Natural killer cell (primary cell): ENCODE measurements around the gene TBX4. TPM values are rescaled to one million over a fixed set of nuclear protein-coding genes. Genes with fewer than 3 reads are reported as not detected.

Experiments
- ATAC-seq, 3 donors: fragments of 150-1000 bp in 2 of 3; fragments of 200-7000 bp in 1 of 3; cut with Tn5 transposase; 1 replicate in 1 of 3; 2 replicates in 2 of 3; pipeline ENCODE4 v1.10.0; 2021; ENCODE audit warnings: mild to moderate bottlenecking in 2 of 3, moderate library complexity in 2 of 3
- DNase-seq, 2 donors: peaks; one replicate each; pipeline versions ENCODE4 v3.0.0 to v3.0.0-alpha.2; 2013 to 2021; ENCODE audit warnings: mixed read lengths in 1 of 2
- H3K27ac ChIP-seq: one replicate; pipeline ENCODE4 v1.5.1; 2013; ENCODE audit warnings: mild to moderate bottlenecking, low read length
- H3K27me3 ChIP-seq: one replicate; pipeline ENCODE4 v1.6.1; 2013; ENCODE audit warnings: low read length; ENCODE audit not compliant: control insufficient read depth, insufficient read depth
- H3K36me3 ChIP-seq: one replicate; pipeline ENCODE4 v1.6.1; 2013; ENCODE audit warnings: low read length; ENCODE audit not compliant: control insufficient read depth, insufficient read depth
- H3K4me1 ChIP-seq: one replicate; pipeline ENCODE4 v1.6.1; 2013; ENCODE audit warnings: low read length; ENCODE audit not compliant: control insufficient read depth, insufficient read depth
- H3K4me3 ChIP-seq: one replicate; pipeline ENCODE4 v1.5.1; 2013; ENCODE audit warnings: low read length
- H3K9me3 ChIP-seq: one replicate; pipeline ENCODE4 v1.6.1; 2013; ENCODE audit warnings: low read length; ENCODE audit not compliant: control insufficient read depth, insufficient read depth
- H3K27ac Mint-ChIP-seq, 2 donors: one replicate each; pipeline ENCODE4 v1.8.0; 2022; ENCODE audit warnings: mild to moderate bottlenecking in 2 of 2, mixed read lengths in 2 of 2, moderate library complexity in 1 of 2
- H3K27me3 Mint-ChIP-seq, 2 donors: one replicate each; pipeline ENCODE4 v1.8.0; 2022; ENCODE audit warnings: low read depth in 2 of 2, mixed read lengths in 2 of 2
- H3K36me3 Mint-ChIP-seq: one replicate; pipeline ENCODE4 v1.8.0; 2022; ENCODE audit warnings: mixed read lengths
- H3K4me1 Mint-ChIP-seq, 2 donors: one replicate each; pipeline ENCODE4 v1.8.0; 2022; ENCODE audit warnings: mixed read lengths in 2 of 2
- H3K4me3 Mint-ChIP-seq: one replicate; pipeline ENCODE4 v1.8.0; 2022; ENCODE audit warnings: mild to moderate bottlenecking, moderate library complexity, mixed read lengths
- H3K9me3 Mint-ChIP-seq, 2 donors: one replicate each; pipeline ENCODE4 v1.8.0; 2022; ENCODE audit warnings: mixed read lengths in 2 of 2
- WGBS: methylation state at CpG from one replicate; pipeline ENCODE4 v1.1.7; 2013; ENCODE audit warnings: missing lambda C conversion rate; ENCODE audit not compliant: insufficient coverage; 5-methylcytosine and 5-hydroxymethylcytosine counted together
- intact Hi-C: fragments of 100-400 bp; cut with micrococcal nuclease; formaldehyde crosslinking; loops from one replicate; pipeline ENCODE4 v1.14.2; 2022
- total RNA-seq, 4 donors: library from RNA; stranded (reverse); fragments of 120-200 nt in 1 of 4; gene quantifications; one replicate each; pipeline versions ENCODE4 v1.2.3 to v1.2.4, GENCODE V29; 2013 to 2022
- TF ChIP-seq, protein P1 (sequence below): fragments of 200-600 bp; IDR thresholded peaks from one replicate; pipeline ENCODE4 v1.8.0; 2022; ENCODE audit warnings: antibody characterized with exemption

The TBX4 gene
- total RNA-seq, 3 donors from 2014 or later (not counting 1 experiment from before 2014, with no cell fraction given), result not detected

- no peak overlapping the region for H3K27ac Mint-ChIP-seq
- ATAC-seq (no peak), DNase-seq (no peak)
- Histone ChIP-seq H3K4me1 (peaks cover 8% of the 10 kb centered on the region), H3K4me3 (no peak overlapping the region), H3K27me3 (peaks cover 4% of the 10 kb centered on the region), H3K36me3 (no peaks in the 10 kb centered on the region), H3K27ac (no peak overlapping the region), H3K9me3 (no peaks in the 10 kb centered on the region)
- 100% methylated on average over 2 of the region's 2 CpGs for WGBS
- intact Hi-C loops, result loop anchor here (10.0 kb wide), 1 partner anchor 166 kb away; no protein-coding TSS in a partner anchor
- peaks cover 21 to 47% of the 10 kb centered on the region in 2 donors for H3K27me3 Mint-ChIP-seq
- H3K9me3 Mint-ChIP-seq, result no peaks in the 10 kb centered on the region
- no peak overlapping the region for H3K4me3 Mint-ChIP-seq
- TF ChIP-seq, protein P1, sequence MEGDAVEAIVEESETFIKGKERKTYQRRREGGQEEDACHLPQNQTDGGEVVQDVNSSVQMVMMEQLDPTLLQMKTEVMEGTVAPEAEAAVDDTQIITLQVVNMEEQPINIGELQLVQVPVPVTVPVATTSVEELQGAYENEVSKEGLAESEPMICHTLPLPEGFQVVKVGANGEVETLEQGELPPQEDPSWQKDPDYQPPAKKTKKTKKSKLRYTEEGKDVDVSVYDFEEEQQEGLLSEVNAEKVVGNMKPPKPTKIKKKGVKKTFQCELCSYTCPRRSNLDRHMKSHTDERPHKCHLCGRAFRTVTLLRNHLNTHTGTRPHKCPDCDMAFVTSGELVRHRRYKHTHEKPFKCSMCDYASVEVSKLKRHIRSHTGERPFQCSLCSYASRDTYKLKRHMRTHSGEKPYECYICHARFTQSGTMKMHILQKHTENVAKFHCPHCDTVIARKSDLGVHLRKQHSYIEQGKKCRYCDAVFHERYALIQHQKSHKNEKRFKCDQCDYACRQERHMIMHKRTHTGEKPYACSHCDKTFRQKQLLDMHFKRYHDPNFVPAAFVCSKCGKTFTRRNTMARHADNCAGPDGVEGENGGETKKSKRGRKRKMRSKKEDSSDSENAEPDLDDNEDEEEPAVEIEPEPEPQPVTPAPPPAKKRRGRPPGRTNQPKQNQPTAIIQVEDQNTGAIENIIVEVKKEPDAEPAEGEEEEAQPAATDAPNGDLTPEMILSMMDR, result no peak
- peaks cover 0 to 6% of the 10 kb centered on the region in 2 donors for H3K4me1 Mint-ChIP-seq
- no peaks in the 10 kb centered on the region for H3K36me3 Mint-ChIP-seq
Measured at GRCh38 chr17:61418449-61418848, 33.8 kb upstream of the TBX4 start.

DNA sequence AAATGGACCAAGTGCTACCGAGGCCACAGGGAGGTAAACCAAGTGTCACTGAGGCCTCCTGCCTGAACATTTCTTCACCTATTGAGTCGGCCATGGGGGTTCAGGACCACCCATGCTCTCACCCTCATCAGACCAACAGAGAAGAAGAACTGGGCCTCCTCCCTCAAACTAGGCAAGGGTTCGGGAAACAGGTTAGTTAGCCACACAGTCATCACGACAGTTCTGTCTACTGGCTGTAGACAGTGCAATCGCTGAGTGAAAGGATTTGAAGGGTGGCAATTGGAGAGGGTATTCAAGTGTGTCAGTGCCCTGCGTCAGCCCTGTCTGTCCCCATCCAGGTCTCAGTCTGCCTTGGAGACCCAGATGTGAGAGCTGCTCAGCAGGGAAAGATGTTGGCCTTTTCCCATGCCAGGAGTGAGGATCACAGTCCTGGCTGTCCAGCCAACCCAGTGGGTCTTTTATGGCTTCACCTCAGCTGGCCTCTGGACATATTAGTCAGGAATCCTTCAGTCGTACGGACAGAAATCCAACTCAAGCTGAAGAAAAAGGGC, 32.7 kb upstream of the TBX4 start:
- no peaks in the 10 kb centered on the region for H3K9me3 ChIP-seq
- no peaks in the 10 kb centered on the region for H3K36me3 ChIP-seq
- H3K27ac ChIP-seq, result no peak overlapping the region
- Mint-ChIP-seq H3K4me1 (peaks cover 0 to 5% of the 10 kb centered on the region in 2 donors), H3K4me3 (no peak overlapping the region), H3K36me3 (no peaks in the 10 kb centered on the region), H3K9me3 (no peaks in the 10 kb centered on the region), H3K27me3 (peaks cover 25 to 47% of the 10 kb centered on the region in 2 donors), H3K27ac (no peak overlapping the region)
- H3K27me3 ChIP-seq, result peaks cover 4% of the 10 kb centered on the region
- H3K4me1 ChIP-seq, result peaks cover 8% of the 10 kb centered on the region
- TF ChIP-seq, protein P1, result no peak
- WGBS, result 87% methylated on average over 8 of the region's 8 CpGs
- intact Hi-C loops, result loop anchor here (10.0 kb wide), 1 partner anchor 165 kb away; no protein-coding TSS in a partner anchor
- no peak overlapping the region for H3K4me3 ChIP-seq
- ATAC-seq, result no peak
- DNase-seq, result no peak

DNA sequence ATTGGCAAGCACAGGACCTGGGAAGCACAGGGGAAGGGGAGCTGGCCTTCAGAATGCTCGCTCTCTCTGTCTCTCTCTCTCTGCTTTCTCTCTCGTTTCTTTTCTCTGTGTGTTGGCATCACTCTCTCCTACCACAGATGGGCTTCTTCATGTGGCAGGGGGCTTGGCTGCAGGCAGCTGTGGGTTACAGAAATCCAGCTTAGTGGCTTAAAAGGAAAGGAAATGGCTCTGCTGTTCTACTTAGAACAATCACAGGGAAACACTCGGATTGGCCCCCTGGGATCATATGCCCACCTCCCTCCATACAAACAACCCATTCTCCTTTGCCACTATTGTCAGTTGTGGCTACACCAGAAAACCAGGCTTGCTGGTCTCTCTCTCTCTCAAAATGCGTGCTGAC, 32.2 kb upstream of the TBX4 start:
- intact Hi-C loops, result no loop called here
- no peak overlapping the region for H3K4me3 ChIP-seq
- H3K4me1 ChIP-seq, result peaks cover 8% of the 10 kb centered on the region
- no peaks in the 10 kb centered on the region for H3K36me3 ChIP-seq
- no peak overlapping the region for H3K4me3 Mint-ChIP-seq
- peaks cover 4% of the 10 kb centered on the region for H3K27me3 ChIP-seq
- TF ChIP-seq, protein P1, result no peak
- 64% methylated on average over 4 of the region's 4 CpGs for WGBS
- ATAC-seq (no peak), DNase-seq (no peak)
- H3K9me3 ChIP-seq, result no peaks in the 10 kb centered on the region
- peaks cover 25 to 47% of the 10 kb centered on the region in 2 donors for H3K27me3 Mint-ChIP-seq
- no peaks in the 10 kb centered on the region for H3K9me3 Mint-ChIP-seq
- no peak overlapping the region for H3K27ac ChIP-seq
- no peaks in the 10 kb centered on the region for H3K36me3 Mint-ChIP-seq
- H3K27ac Mint-ChIP-seq, result no peak overlapping the region
- H3K4me1 Mint-ChIP-seq, result peaks cover 0 to 5% of the 10 kb centered on the region in 2 donors
